Fibroblast of skin of right biceps (primary cell): ENCODE data around the gene RAP2A.

ENCODE experiments used
- DNase-seq: peaks from one replicate; pipeline ENCODE4 v3.0.0-alpha.2; 2013

Gene RAP2A

DNA sequence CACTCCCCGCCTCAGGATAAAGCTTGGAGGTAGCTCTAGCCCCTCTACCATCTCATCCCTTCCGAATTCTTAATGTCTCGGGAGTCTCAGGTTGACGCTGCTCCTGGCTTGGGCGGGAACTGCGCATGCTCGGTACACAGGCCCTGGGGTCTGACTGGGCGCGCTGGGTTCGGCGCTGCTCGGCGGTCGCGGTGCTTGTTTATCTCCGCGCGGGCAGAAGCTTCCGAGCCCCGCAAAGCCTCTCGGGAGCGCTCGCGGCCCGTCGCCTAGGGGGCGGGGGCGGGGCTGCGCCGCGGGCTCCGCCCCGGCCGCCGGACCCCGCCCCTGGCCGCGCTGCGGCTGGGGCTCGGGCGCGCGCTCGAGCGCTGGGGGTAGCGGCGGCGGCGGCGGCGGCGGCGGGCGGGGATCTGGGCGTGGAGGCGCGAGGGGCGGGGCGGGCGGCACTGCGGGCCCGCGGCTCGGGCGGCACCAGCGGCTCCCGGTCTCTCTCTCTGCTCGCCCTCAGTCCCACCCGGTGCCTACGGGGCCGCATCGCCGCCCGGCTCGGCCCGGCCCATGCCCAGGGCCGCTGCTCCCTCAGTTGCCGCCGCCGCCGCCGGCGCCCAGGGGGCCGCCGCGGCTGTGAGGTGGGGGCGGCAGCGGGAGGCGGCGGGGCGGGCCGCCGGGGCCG is at the start of gene RAP2A:
RAP2A (plus strand) TSS at position 443 of the 670 bp plus-strand sequence. CDS start 302 bp downstream, outside the sequence.
- peak; percentile 93 for DNase-seq

GRCh38 chr13:97384371-97384770 is 49.6 kb upstream of the RAP2A start:
- DNase-seq = no peak

- peak; percentile 51 for DNase-seq
Measured at GRCh38 chr13:97385146-97385545, 48.8 kb upstream of the RAP2A start.

GRCh38 chr13:97385854-97386253 is 48.1 kb upstream of the RAP2A start:
- peak; percentile 30 for DNase-seq

DNA sequence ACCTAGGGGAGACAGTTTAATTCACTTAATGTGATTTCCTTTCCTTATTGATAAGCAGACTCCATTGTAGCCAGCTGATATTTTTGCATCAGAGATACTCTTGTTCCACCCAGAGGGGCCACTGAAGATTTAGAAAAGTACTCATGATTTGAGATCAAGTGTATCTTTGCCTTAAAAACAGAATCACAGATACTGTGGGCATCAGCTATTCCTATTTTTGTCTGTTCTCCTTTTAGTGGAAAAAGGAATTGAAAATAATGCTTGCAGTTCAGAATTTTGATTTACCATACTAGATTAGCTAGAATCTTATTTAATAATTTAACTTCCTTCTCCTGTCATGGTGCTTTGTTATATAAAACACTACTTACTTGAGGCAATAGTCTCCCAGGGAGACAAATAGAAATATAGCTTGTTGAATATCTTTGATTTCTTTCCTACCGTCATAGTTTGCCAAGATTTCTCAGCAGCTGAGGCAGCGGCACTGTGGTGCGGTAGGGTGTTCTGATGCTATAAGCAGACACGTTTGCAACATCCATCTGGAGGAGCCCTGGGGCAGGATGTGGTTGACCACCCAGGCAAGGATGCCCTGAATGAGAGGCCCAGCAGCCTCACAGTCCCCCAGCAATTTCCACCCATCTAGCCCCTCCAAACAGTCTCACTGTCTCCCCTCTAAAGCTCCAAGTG is 47.0 kb upstream of the RAP2A start:
- peak; percentile 15 for DNase-seq

- DNase-seq = no peak
Measured at GRCh38 chr13:97387485-97387839, 46.5 kb upstream of the RAP2A start.

- no peak for DNase-seq
Measured at GRCh38 chr13:97387890-97388289, 46.1 kb upstream of the RAP2A start.

GRCh38 chr13:97388373-97388772 is 45.6 kb upstream of the RAP2A start:
- no peak for DNase-seq

GRCh38 chr13:97390941-97391600 is 42.9 kb upstream of the RAP2A start:
- peak; percentile 68 for DNase-seq

- DNase-seq = no peak
Measured at GRCh38 chr13:97392020-97392419, 41.9 kb upstream of the RAP2A start.

DNA sequence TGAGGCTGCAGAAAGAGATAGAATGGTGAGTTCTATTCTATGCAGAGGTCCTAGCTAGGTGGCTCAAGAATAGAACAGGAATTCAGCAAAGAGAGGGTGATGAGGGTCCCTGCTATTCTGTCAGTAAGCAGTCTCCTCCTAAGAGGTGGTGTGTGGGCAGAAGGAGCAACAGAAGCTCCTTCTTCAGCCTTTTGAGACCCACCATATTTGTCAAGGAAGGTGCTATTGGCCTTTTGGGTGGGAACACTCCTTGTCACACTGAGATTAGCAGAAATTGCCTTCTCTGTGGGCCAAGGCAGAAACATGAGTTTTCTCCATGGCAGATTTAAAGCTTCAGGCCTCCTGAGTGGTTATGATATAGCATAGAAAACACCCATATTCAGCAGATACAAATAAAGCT is 39.4 kb upstream of the RAP2A start:
- no peak for DNase-seq

GRCh38 chr13:97395447-97396136 is 38.4 kb upstream of the RAP2A start:
- peak; percentile 72 for DNase-seq

GRCh38 chr13:97397267-97397666 is 36.7 kb upstream of the RAP2A start:
- no peak for DNase-seq

- DNase-seq = no peak
Measured at GRCh38 chr13:97401421-97401820, 32.5 kb upstream of the RAP2A start.

- peak; percentile 31 for DNase-seq
Measured at GRCh38 chr13:97403893-97404750, 29.8 kb upstream of the RAP2A start.

GRCh38 chr13:97407540-97407939 is 26.4 kb upstream of the RAP2A start:
- DNase-seq = no peak

DNA sequence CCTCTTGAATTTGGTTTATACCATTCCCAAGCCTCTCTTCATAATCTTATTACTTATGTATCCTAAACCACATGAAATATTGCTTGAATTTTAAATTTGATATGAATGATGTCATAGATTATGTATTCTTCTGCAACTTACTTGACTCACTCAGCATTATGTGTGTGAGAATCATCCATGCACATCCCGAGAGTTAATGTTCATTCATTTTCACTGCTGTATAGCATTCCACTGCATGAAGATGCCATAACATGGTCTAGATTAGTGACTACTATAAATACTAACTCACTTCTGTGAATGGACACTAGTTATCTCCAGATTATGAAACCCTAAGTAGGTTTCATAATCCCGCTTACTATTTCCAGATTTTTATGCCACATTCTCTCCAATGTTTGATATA is 25.0 kb upstream of the RAP2A start:
- DNase-seq = no peak

DNA sequence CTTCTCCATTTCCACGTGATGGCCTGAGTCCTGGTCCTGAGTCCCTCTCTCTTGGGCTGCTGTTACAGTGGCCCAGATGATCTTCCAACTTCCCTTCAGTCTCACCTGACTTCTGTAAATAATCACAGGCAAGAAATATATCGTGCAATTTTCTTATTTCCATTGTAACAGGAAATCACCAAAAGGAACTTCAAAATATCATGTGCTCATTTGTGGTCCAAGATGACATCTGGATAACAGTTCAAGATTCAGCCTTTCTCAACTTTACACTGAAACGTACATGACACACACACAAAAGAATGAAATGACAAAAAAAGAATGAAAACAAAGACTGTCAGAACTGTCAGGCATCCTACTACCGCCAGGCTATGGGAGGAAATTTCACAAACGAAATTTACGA is 22.0 kb upstream of the RAP2A start:
- peak; percentile 31 for DNase-seq

DNA sequence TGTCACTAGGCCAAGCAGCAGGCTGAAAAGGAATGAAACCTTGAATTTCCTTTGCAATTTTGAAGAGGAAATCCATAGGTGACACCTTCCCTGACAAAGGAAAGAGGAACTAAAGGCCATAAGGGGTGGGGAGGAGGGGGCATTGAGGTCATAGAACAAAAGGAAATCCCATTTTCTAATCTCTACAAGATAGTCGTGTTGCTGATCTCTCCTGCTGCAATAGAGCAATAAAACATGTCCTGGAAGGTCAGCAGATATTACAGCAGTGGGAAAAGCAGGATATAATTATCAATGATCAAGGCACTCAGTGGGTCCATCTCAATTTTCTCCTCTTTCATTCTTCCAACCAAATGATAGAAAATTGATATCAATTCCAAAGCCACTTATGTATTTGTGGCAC is 20.3 kb upstream of the RAP2A start:
- DNase-seq = no peak

- DNase-seq = no peak
Measured at GRCh38 chr13:97414392-97414791, 19.6 kb upstream of the RAP2A start.

DNA sequence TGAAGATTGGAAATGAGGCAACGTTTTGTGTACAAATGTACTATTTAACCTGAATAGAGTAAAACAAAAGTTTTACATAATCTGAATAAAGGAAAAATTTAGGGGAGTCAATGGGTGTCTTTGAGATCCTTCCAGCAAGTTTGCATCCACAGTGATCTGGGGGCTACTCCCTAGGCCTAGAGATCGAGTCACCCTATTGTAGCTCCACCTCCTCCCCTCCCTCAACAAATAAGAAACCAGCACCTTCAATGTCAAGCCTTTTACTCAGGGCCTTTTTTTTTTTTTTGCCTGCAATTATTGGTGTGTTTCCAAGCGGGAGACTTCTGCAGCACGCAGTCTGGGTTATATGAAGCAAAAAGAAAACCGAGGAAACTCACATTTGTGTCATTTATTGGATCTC is 16.3 kb upstream of the RAP2A start:
- no peak for DNase-seq
